Osteoblast (primary cell): ENCODE results near the gene LIF. TPM values are rescaled to one million over a fixed set of nuclear protein-coding genes. Genes with fewer than 3 reads are reported as not detected.

Experiments used
- DNase-seq: peaks from one replicate; pipeline ENCODE4 v3.0.0; 2011; ENCODE audit warnings: low spot score, mixed read lengths; ENCODE audit not compliant: insufficient read length; ENCODE audit errors: missing footprints
- H2AFZ ChIP-seq: 2 replicates; pipeline ENCODE4 v1.6.0; 2011; ENCODE audit warnings: mild to moderate bottlenecking, low read length
- H3K27ac ChIP-seq: 2 replicates; pipeline ENCODE4 v1.5.1; 2011; ENCODE audit warnings: mild to moderate bottlenecking, low read depth, low read length, moderate library complexity
- H3K27me3 ChIP-seq: 2 replicates; pipeline ENCODE4 v1.6.0; 2012; ENCODE audit warnings: mild to moderate bottlenecking, control low read depth, inconsistent platforms, low read length, moderate library complexity; ENCODE audit not compliant: insufficient read depth
- H3K36me3 ChIP-seq: 2 replicates; pipeline ENCODE4 v1.5.1; 2011; ENCODE audit warnings: mild to moderate bottlenecking, low read length, control low read depth, moderate library complexity; ENCODE audit not compliant: insufficient read depth
- H3K4me1 ChIP-seq: 2 replicates; pipeline ENCODE4 v1.5.1; 2011; ENCODE audit warnings: mild to moderate bottlenecking, low read length, control low read depth, moderate library complexity; ENCODE audit not compliant: insufficient read depth
- H3K4me2 ChIP-seq: 2 replicates; pipeline ENCODE4 v1.6.0; 2011; ENCODE audit warnings: mild to moderate bottlenecking, low read length; ENCODE audit not compliant: insufficient read depth
- H3K4me3 ChIP-seq: fragments of 200-600 bp; sonication (generic); 3 replicates; pipeline ENCODE4 v1.5.1; 2012; ENCODE audit warnings: mild to moderate bottlenecking, low read length, inconsistent platforms; ENCODE audit not compliant: insufficient read depth
- H3K79me2 ChIP-seq: 2 replicates; pipeline ENCODE4 v1.6.0; 2012; ENCODE audit warnings: mild to moderate bottlenecking, low read length, control low read depth, inconsistent platforms; ENCODE audit not compliant: insufficient read depth
- H3K9me3 ChIP-seq: 2 replicates; pipeline ENCODE4 v1.5.1; 2011; ENCODE audit warnings: low read depth, low read length, control low read depth
- H4K20me1 ChIP-seq: 2 replicates; pipeline ENCODE4 v1.6.0; 2012; ENCODE audit warnings: mild to moderate bottlenecking, low read length, control low read depth; ENCODE audit not compliant: insufficient read depth
- total RNA-seq: library from RNA; depleted of rRNA; stranded (reverse); fragments of >200 nt; gene quantifications from 2 replicates; pipeline ENCODE4 v1.2.3, GENCODE V29; 2012
- TF ChIP-seq, protein P1 (sequence below): IDR thresholded peaks from 2 replicates; pipeline ENCODE4 v1.5.1; 2011; ENCODE audit warnings: mild to moderate bottlenecking, low read depth, low read length, moderate library complexity; ENCODE audit errors: extremely low read depth

The LIF gene
- total RNA-seq, 1 donor = 3.3 TPM

DNA sequence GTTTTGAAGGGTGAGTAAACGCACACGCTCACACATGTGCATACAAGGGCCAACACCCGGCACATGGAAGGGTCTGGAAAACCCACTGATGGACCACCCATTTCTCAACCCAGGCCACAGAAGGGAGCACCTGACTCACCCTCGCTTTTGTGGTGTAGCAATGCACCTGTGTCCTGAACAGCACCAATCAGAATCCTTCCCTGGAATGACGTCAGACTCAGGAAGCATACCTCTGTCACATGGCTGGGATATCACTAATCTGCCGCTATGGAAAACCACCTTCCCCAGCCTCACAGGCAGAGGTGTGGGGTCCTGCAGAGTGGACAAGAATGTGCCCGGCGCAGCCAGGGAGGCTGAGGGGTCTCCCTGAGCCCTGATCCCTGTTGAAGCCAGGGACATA is 29.1 kb upstream of the LIF start:
- Histone ChIP-seq H3K4me2 (no peak overlapping the region), H3K79me2 (no peaks in the 10 kb centered on the region), H2AFZ (no peak overlapping the region), H4K20me1 (no peaks in the 10 kb centered on the region), H3K36me3 (no peaks in the 10 kb centered on the region), H3K27me3 (no peaks in the 10 kb centered on the region), H3K4me1 (peaks cover 44% of the 10 kb centered on the region), H3K9me3 (no peaks in the 10 kb centered on the region), H3K4me3 (no peak overlapping the region), H3K27ac (no peak overlapping the region)
- peak; percentile 1 for DNase-seq
- TF ChIP-seq, protein P1, sequence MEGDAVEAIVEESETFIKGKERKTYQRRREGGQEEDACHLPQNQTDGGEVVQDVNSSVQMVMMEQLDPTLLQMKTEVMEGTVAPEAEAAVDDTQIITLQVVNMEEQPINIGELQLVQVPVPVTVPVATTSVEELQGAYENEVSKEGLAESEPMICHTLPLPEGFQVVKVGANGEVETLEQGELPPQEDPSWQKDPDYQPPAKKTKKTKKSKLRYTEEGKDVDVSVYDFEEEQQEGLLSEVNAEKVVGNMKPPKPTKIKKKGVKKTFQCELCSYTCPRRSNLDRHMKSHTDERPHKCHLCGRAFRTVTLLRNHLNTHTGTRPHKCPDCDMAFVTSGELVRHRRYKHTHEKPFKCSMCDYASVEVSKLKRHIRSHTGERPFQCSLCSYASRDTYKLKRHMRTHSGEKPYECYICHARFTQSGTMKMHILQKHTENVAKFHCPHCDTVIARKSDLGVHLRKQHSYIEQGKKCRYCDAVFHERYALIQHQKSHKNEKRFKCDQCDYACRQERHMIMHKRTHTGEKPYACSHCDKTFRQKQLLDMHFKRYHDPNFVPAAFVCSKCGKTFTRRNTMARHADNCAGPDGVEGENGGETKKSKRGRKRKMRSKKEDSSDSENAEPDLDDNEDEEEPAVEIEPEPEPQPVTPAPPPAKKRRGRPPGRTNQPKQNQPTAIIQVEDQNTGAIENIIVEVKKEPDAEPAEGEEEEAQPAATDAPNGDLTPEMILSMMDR = no peak

DNA sequence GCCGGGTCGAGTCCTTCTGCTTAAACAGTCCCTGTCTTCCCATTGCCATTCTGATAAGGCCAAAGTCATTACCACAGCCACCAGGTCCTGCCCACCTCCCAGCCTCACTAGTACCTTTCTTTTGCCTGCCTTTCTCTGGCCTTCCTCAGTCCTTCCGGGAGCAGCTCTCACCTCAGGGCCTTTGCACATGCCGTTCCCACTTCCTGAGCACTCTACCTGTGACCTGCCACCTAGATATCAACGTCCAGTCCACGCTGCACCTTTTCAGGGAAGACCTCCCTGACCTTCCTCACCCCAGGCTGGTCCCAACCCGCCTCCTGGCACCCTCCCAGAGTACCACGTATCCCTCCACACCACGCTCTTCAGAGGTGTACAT is 27.9 kb upstream of the LIF start:
- no peaks in the 10 kb centered on the region for H4K20me1 ChIP-seq
- TF ChIP-seq, protein P1 = no peak
- peaks cover 34% of the 10 kb centered on the region for H3K4me1 ChIP-seq
- no peaks in the 10 kb centered on the region for H3K9me3 ChIP-seq
- no peaks in the 10 kb centered on the region for H3K36me3 ChIP-seq
- no peaks in the 10 kb centered on the region for H3K79me2 ChIP-seq
- no peak for DNase-seq
- no peaks in the 10 kb centered on the region for H3K27me3 ChIP-seq
- no peak overlapping the region for H3K4me2 ChIP-seq
- peak overlapping the region; percentile 69 for H3K27ac ChIP-seq
- no peak overlapping the region for H3K4me3 ChIP-seq
- H2AFZ ChIP-seq = no peak overlapping the region

DNA sequence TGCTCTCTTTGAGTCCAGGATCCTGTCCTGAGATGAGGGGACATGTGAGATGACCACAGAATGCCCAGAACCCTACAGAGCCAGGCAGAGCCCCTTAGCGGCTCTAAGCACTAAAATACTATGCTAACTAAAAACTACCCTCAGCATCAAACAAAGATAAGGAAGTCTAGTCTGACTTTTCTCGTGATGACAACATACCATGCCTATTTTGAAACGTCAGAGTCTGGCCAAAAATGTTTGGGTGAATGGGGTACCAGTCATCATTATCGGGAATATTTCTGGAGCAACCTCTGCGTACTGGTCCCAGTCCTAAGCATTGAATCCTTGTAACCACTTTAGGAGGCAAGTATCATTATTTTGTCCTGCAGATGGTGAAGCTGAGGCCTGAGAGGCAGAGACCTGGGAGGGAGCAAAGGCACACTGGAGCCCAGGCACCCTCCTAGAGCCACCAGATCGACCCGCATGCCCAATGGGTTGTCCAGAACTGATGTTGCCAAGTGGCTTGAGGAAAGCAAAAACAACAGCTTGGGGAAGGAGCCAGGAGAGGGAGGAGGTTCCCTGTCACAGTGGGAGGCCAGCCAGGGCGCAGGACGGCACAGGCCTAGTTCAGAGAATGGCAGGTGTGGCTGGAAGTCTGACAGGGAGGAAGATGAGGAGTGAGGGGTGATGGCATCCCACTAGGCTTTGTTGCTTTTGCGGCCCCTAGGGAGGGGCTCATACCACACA is 27.3 kb upstream of the LIF start:
- TF ChIP-seq, protein P1 = no peak

DNA sequence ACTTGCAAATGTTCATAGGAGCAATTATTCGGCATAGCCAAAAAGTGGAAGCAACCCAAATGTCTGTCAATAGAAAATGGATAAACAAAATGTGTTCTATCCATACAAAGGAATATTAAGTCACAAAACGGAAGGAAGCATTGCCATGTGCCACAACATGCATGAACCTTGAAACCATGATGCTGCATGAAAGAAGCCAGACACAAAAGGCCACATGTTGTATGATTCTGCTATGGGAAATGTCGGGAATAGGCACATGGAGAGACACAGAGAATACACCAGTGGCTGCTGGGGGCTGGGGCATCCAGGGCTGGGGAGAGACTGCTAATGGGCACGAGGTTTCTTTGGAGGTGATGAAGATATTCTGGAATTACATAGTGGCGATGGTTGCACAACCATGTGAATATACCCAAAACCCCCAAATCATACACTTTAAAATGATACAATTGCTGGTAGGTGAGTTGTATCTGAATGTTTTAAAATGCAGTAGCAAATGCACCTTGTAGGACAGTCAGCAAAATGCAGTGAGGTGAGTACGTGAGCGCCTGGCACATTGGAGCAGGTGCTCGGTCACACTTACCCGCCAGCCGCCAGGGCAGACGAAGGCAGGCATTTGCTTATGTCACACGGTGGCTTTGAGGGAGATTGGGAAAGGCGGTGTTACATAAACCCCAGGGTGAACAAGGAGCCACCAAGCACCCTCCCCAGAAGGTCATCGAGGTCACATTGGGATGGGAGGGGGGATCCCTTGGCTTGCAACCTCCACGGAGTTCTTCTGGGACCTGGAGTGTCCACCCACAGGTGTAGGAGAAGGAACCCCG is 26.4 kb upstream of the LIF start:
- H4K20me1 ChIP-seq = no peaks in the 10 kb centered on the region
- TF ChIP-seq, protein P1 = no peak
- H3K36me3 ChIP-seq = no peaks in the 10 kb centered on the region

More for the DNA sequence above, 27.3 kb upstream of the LIF start:
- Histone ChIP-seq H3K4me2 (no peak overlapping the region), H3K27me3 (no peaks in the 10 kb centered on the region), H3K27ac (peak overlapping the region; percentile 69), H2AFZ (no peak overlapping the region), H3K79me2 (no peaks in the 10 kb centered on the region), H4K20me1 (no peaks in the 10 kb centered on the region), H3K4me1 (peaks cover 28% of the 10 kb centered on the region), H3K9me3 (no peaks in the 10 kb centered on the region), H3K36me3 (no peaks in the 10 kb centered on the region), H3K4me3 (no peak overlapping the region)
- DNase-seq = peak; percentile 11

More for the DNA sequence above, 26.4 kb upstream of the LIF start:
- Histone ChIP-seq H3K9me3 (no peaks in the 10 kb centered on the region), H2AFZ (no peak overlapping the region), H3K27me3 (no peaks in the 10 kb centered on the region), H3K4me2 (no peak overlapping the region), H3K4me1 (peaks cover 19% of the 10 kb centered on the region), H3K4me3 (no peak overlapping the region), H3K27ac (peak overlapping the region; percentile 55), H3K79me2 (no peaks in the 10 kb centered on the region)
- DNase-seq = peak; percentile 41
